HepG2 (cell line): Measurements from ENCODE around the gene CHN2. TPM values are rescaled to one million over a fixed set of nuclear protein-coding genes. Genes with fewer than 3 reads are reported as not detected.
A peak's percentile ranks its signal among the peaks of the same experiment; 100 is the strongest.

Experiments used
- BCL6 ChIP-seq: IDR thresholded peaks from 2 replicates; pipeline ENCODE4 v1.6.1; 2016; ENCODE audit warnings: missing genetic modification reagents, missing compliant biosample characterization
- EHMT2 ChIP-seq: fragments of 200-600 bp; sonication (generic); IDR thresholded peaks from 2 replicates; pipeline ENCODE4 v1.7.0; 2017; ENCODE audit warnings: antibody characterized with exemption, low read depth, low read length, borderline replicate concordance
- FOXA1 ChIP-seq, 2 experiments: fragments of 450-650 bp in 1 of 2; sonication (generic) in 1 of 2; formaldehyde crosslinking in 1 of 2; IDR thresholded peaks; 2 replicates each; pipeline versions ENCODE4 v1.4.0 to v1.6.1; 2016 to 2020; ENCODE audit warnings: missing genetic modification reagents in 1 of 2
- KDM1A ChIP-seq: IDR thresholded peaks from 2 replicates; pipeline ENCODE4 v1.6.1; 2016; ENCODE audit warnings: missing compliant biosample characterization
- KMT2A ChIP-seq: sonication (generic); formaldehyde crosslinking; IDR thresholded peaks from 2 replicates; pipeline ENCODE4 v1.4.0; 2020; ENCODE audit warnings: missing genetic modification reagents
- PHB2 ChIP-seq: fragments of 450-650 bp; IDR thresholded peaks from 2 replicates; pipeline ENCODE4 v1.6.1; 2018; ENCODE audit not compliant: partially characterized antibody
- PITX1 ChIP-seq: sonication (generic); formaldehyde crosslinking; IDR thresholded peaks from 2 replicates; pipeline ENCODE4 v1.5.1; 2020; ENCODE audit warnings: mild to moderate bottlenecking, missing genetic modification reagents
- RAD51 ChIP-seq: fragments of 450-650 bp; IDR thresholded peaks from 2 replicates; pipeline ENCODE4 v1.6.1; 2016; ENCODE audit warnings: borderline replicate concordance
- SAP130 ChIP-seq: IDR thresholded peaks from 2 replicates; pipeline ENCODE4 v1.6.1; 2016; ENCODE audit warnings: low read depth
- ZC3H13 ChIP-seq: sonication (generic); formaldehyde crosslinking; IDR thresholded peaks from 2 replicates; pipeline ENCODE4 v1.8.1; 2023; ENCODE audit warnings: mild to moderate bottlenecking, missing genetic modification reagents, moderate library complexity
- ZFP62 ChIP-seq: sonication (generic); formaldehyde crosslinking; IDR thresholded peaks from 2 replicates; pipeline ENCODE4 v1.4.0; 2020; ENCODE audit warnings: missing genetic modification reagents
- ZIK1 ChIP-seq: sonication (generic); formaldehyde crosslinking; IDR thresholded peaks from 2 replicates; pipeline ENCODE4 v1.5.0; 2020; ENCODE audit warnings: mild to moderate bottlenecking, low read depth, missing genetic modification reagents, borderline replicate concordance
- ZNF160 ChIP-seq: sonication (generic); formaldehyde crosslinking; IDR thresholded peaks from 2 replicates; pipeline ENCODE4 v1.8.0; 2022; ENCODE audit warnings: mild to moderate bottlenecking, inconsistent platforms, missing genetic modification reagents
- ZNF225 ChIP-seq: sonication (generic); formaldehyde crosslinking; IDR thresholded peaks from 2 replicates; pipeline ENCODE4 v1.4.0; 2020; ENCODE audit warnings: mild to moderate bottlenecking, missing genetic modification reagents
- ZNF496 ChIP-seq: sonication (generic); formaldehyde crosslinking; IDR thresholded peaks from 2 replicates; pipeline ENCODE4 v1.8.1; 2023; ENCODE audit warnings: mild to moderate bottlenecking, moderate library complexity, missing genetic modification reagents; ENCODE audit not compliant: insufficient replicate concordance
- ZNF564 ChIP-seq: sonication (generic); formaldehyde crosslinking; IDR thresholded peaks from 2 replicates; pipeline ENCODE4 v1.8.1; 2023; ENCODE audit warnings: mild to moderate bottlenecking, missing genetic modification reagents
- ZNF816 ChIP-seq: sonication (generic); formaldehyde crosslinking; IDR thresholded peaks from 2 replicates; pipeline ENCODE4 v1.8.0; 2022; ENCODE audit warnings: missing genetic modification reagents, mild to moderate bottlenecking, borderline replicate concordance
- polyA plus RNA-seq, 8 experiments: library from polyadenylated mRNA; depleted of rRNA in 3 of 8; stranded (reverse) in 7 of 8; unstranded in 1 of 8; fragments of >200 nt; fragmentation: Illumina TruSeq in 4 of 8; extraction: Trizol in 4 of 8; gene quantifications; 2 replicates each; pipeline versions ENCODE4 v1.2.1 to v1.2.3, GENCODE V29; 2011 to 2016; ENCODE audit warnings: low read depth in 4 of 8, missing spikeins in 1 of 8, mixed read lengths in 1 of 8; ENCODE audit not compliant: insufficient read depth in 1 of 8
- total RNA-seq, 5 experiments: library from RNA; depleted of rRNA; stranded (reverse); fragments of >200 nt; fragmentation: Illumina TruSeq; extraction: Trizol; gene quantifications; 2 replicates each; pipeline ENCODE4 v1.2.3, GENCODE V29; 2016; ENCODE audit warnings: low read depth in 1 of 5
- TF ChIP-seq, protein P1 (sequence below): sonication (generic); formaldehyde crosslinking; IDR thresholded peaks from 2 replicates; pipeline ENCODE4 v1.5.0; 2020; ENCODE audit warnings: missing genetic modification reagents
- TF ChIP-seq, protein P2 (sequence below): sonication (generic); formaldehyde crosslinking; IDR thresholded peaks from 2 replicates; pipeline ENCODE4 v1.4.0; 2020; ENCODE audit warnings: missing genetic modification reagents
- TF ChIP-seq, protein P3 (sequence below): IDR thresholded peaks from 2 replicates; pipeline ENCODE4 v1.6.1; 2016; ENCODE audit warnings: missing compliant biosample characterization, missing genetic modification reagents, borderline replicate concordance
- TF ChIP-seq, protein P4 (sequence below): sonication (generic); formaldehyde crosslinking; conservative IDR thresholded peaks from 2 replicates; pipeline ENCODE4 v1.4.0; 2020; ENCODE audit warnings: missing genetic modification reagents
- TF ChIP-seq, protein P5 (sequence below): IDR thresholded peaks from 2 replicates; pipeline ENCODE4 v1.6.1; 2016; ENCODE audit warnings: control low read depth
- TF ChIP-seq, protein P6 (sequence below): sonication (generic); formaldehyde crosslinking; IDR thresholded peaks from 2 replicates; pipeline ENCODE4 v1.4.0; 2020; ENCODE audit warnings: mild to moderate bottlenecking, missing genetic modification reagents, borderline replicate concordance

CHN2 gene
- total and polyA plus RNA-seq, 2 of the 13 experiments (the other 11 are each of a cell fraction or from before 2014, with no cell fraction given) = 23.5 to 30.5 TPM

DNA sequence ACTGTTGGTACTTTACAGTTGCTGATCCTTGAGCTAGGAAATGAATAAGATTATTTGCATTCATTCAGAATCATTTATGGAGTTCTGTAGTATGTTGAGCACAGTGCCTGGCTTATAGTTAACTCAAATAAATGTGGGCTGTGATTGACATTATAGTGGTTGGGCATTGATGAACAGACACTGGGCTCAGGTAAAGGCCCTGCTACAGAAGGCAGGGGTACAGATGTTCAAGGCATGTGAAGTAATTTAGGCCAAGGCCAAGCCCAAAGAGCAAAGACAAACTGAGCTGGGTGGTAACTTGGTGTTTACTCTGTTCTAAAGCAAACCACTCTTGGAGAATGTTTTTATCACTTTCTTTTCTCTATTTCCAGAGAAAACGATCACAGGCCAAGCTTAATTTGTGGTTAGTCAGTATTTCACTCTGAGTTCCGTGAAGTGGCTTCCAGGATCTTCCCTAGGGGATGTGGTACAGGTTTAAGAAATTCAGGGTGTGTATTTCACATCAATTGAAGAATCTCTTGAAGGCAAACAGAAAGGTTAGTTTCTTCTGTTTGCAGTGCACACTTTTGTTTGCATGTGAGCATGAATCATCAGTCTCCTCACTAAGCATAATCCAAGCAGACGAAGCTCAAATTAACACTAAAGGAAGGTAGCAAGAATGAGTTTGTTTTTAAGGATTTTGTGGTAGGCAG, 255.1 kb downstream of the CHN2 start (continued):
- no peak for TF ChIP-seq PITX1 (CRISPR knock-in tag)
- TF ChIP-seq, protein P1, sequence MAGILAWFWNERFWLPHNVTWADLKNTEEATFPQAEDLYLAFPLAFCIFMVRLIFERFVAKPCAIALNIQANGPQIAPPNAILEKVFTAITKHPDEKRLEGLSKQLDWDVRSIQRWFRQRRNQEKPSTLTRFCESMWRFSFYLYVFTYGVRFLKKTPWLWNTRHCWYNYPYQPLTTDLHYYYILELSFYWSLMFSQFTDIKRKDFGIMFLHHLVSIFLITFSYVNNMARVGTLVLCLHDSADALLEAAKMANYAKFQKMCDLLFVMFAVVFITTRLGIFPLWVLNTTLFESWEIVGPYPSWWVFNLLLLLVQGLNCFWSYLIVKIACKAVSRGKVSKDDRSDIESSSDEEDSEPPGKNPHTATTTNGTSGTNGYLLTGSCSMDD = no peak
- TF ChIP-seq, protein P2, sequence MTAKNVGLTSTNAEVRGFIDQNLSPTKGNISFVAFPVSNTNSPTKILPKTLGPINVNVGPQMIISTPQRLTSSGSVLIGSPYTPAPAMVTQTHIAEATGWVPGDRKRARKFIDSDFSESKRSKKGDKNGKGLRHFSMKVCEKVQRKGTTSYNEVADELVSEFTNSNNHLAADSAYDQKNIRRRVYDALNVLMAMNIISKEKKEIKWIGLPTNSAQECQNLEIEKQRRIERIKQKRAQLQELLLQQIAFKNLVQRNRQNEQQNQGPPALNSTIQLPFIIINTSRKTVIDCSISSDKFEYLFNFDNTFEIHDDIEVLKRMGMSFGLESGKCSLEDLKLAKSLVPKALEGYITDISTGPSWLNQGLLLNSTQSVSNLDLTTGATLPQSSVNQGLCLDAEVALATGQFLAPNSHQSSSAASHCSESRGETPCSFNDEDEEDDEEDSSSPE (CRISPR knock-in tag) = 0 out of 2 replicates have a peak, but pooled peaks have one; percentile 22
- TF ChIP-seq, protein P3, sequence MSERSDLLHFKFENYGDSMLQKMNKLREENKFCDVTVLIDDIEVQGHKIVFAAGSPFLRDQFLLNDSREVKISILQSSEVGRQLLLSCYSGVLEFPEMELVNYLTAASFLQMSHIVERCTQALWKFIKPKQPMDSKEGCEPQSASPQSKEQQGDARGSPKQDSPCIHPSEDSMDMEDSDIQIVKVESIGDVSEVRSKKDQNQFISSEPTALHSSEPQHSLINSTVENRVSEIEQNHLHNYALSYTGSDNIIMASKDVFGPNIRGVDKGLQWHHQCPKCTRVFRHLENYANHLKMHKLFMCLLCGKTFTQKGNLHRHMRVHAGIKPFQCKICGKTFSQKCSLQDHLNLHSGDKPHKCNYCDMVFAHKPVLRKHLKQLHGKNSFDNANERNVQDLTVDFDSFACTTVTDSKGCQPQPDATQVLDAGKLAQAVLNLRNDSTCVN = no peak
- TF ChIP-seq ZNF816 (CRISPR knock-in tag) = no peak
- TF ChIP-seq BCL6 = peak; percentile 51; the same call in 1 of the 2 replicates
- TF ChIP-seq ZNF160 (CRISPR knock-in tag) = no peak
- TF ChIP-seq, protein P4, sequence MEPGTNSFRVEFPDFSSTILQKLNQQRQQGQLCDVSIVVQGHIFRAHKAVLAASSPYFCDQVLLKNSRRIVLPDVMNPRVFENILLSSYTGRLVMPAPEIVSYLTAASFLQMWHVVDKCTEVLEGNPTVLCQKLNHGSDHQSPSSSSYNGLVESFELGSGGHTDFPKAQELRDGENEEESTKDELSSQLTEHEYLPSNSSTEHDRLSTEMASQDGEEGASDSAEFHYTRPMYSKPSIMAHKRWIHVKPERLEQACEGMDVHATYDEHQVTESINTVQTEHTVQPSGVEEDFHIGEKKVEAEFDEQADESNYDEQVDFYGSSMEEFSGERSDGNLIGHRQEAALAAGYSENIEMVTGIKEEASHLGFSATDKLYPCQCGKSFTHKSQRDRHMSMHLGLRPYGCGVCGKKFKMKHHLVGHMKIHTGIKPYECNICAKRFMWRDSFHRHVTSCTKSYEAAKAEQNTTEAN (CRISPR knock-in tag) = no peak; the same call in 1 of the 2 replicates
- TF ChIP-seq PHB2 = no peak
- no peak for TF ChIP-seq KDM1A
- no peak for TF ChIP-seq KMT2A (CRISPR knock-in tag)
- no peak for TF ChIP-seq ZNF564 (CRISPR knock-in tag)
- no peak for TF ChIP-seq ZNF496 (CRISPR knock-in tag)
- no peak for TF ChIP-seq FOXA1 (IDR thresholded peaks at IDR 0.05)
- no peak; the same call in none of the 2 replicates for TF ChIP-seq FOXA1 (CRISPR knock-in tag; IDR thresholded peaks at IDR 0.05)
- TF ChIP-seq, protein P5, sequence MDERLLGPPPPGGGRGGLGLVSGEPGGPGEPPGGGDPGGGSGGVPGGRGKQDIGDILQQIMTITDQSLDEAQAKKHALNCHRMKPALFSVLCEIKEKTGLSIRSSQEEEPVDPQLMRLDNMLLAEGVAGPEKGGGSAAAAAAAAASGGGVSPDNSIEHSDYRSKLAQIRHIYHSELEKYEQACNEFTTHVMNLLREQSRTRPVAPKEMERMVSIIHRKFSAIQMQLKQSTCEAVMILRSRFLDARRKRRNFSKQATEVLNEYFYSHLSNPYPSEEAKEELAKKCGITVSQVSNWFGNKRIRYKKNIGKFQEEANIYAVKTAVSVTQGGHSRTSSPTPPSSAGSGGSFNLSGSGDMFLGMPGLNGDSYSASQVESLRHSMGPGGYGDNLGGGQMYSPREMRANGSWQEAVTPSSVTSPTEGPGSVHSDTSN (CRISPR knock-in tag) = no peak
- TF ChIP-seq ZFP62 (CRISPR knock-in tag) = no peak
- TF ChIP-seq, protein P6, sequence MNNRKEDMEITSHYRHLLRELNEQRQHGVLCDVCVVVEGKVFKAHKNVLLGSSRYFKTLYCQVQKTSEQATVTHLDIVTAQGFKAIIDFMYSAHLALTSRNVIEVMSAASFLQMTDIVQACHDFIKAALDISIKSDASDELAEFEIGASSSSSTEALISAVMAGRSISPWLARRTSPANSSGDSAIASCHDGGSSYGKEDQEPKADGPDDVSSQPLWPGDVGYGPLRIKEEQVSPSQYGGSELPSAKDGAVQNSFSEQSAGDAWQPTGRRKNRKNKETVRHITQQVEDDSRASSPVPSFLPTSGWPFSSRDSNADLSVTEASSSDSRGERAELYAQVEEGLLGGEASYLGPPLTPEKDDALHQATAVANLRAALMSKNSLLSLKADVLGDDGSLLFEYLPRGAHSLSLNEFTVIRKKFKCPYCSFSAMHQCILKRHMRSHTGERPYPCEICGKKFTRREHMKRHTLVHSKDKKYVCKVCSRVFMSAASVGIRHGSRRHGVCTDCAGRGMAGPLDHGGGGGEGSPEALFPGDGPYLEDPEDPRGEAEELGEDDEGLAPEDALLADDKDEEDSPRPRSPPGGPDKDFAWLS = no peak
- TF ChIP-seq EHMT2 = no peak
- no peak for TF ChIP-seq ZIK1 (CRISPR knock-in tag)
- no peak for TF ChIP-seq ZC3H13 (CRISPR knock-in tag)
- no peak for TF ChIP-seq ZNF225
- TF ChIP-seq SAP130 (CRISPR knock-in tag) = peak; percentile 33
- no peak for TF ChIP-seq RAD51
